Uterus (tissue), 4 donors: Measurements from ENCODE around the gene SNTG2. TPM values are rescaled to one million over a fixed set of nuclear protein-coding genes. Genes with fewer than 3 reads are reported as not detected.
"Not testable (repeated sequence)": the region's sequence is repeated elsewhere in the genome, so short reads cannot be mapped to it uniquely, and the experiment has no call there.

Experiments used
- DNase-seq, 2 donors: peaks; one replicate each; pipeline ENCODE4 v3.0.0-alpha.2; 2019 to 2020
- H3K27ac ChIP-seq, 2 donors: fragments of 200-600 bp; sonication (generic); 1 replicate in 1 of 2; 2 replicates in 1 of 2; pipeline ENCODE4 v1.5.1; 2016 to 2018
- H3K27me3 ChIP-seq, 2 donors: fragments of 200-600 bp; sonication (generic); one replicate each; pipeline ENCODE4 v1.5.1; 2018 to 2019; ENCODE audit warnings: control low read depth in 1 of 2
- H3K36me3 ChIP-seq, 2 donors: fragments of 200-600 bp; sonication (generic); one replicate each; pipeline ENCODE4 v1.5.1; 2019; ENCODE audit warnings: control low read depth in 1 of 2
- H3K4me1 ChIP-seq, 2 donors: fragments of 200-600 bp; sonication (generic); one replicate each; pipeline ENCODE4 v1.5.1; 2018 to 2019; ENCODE audit warnings: control low read depth in 1 of 2
- H3K4me3 ChIP-seq, 2 donors: fragments of 200-600 bp; sonication (generic); 1 replicate in 1 of 2; 2 replicates in 1 of 2; pipeline ENCODE4 v1.5.1; 2018 to 2019; ENCODE audit warnings: mild to moderate bottlenecking in 1 of 2
- H3K9me3 ChIP-seq, 2 donors: fragments of 200-600 bp; sonication (generic); one replicate each; pipeline ENCODE4 v1.5.1; 2019; ENCODE audit warnings: control low read depth in 1 of 2
- CTCF ChIP-seq, 4 experiments: fragments of 200-600 bp in 2 of 4; fragments of 450-650 bp in 2 of 4; sonication (generic) in 2 of 4; IDR thresholded peaks; one replicate each; pipeline ENCODE4 v1.5.1; 2016 to 2019; ENCODE audit warnings: antibody characterized with exemption in 4 of 4, mild to moderate bottlenecking in 2 of 4, moderate library complexity in 1 of 4
- POLR2A ChIP-seq, 2 donors: fragments of 450-650 bp; IDR thresholded peaks; one replicate each; pipeline ENCODE4 v1.6.1; 2016; ENCODE audit warnings: antibody characterized with exemption in 2 of 2, mild to moderate bottlenecking in 1 of 2, moderate library complexity in 1 of 2
- intact Hi-C: fragments of 100-400 bp; cut with DNase I; formaldehyde crosslinking; loops from one replicate; pipeline ENCODE4 v1.15.1; 2023; ENCODE audit warnings: low total_unique reads
- total RNA-seq, 4 donors: library from RNA; depleted of rRNA in 3 of 4; stranded (reverse); fragments of >200 nt in 3 of 4; gene quantifications; one replicate each; pipeline versions ENCODE4 v1.1.0 to v1.2.4, GENCODE V29; 2014 to 2023
- donor health status: DM: yes; HTN: yes; CAD: no.

SNTG2 gene
- total RNA-seq, 4 donors from 2014 or later, result 3.2 to 46.2 (median 31.4) TPM

- Histone ChIP-seq H3K36me3 (no peaks in the 10 kb centered on the region), H3K27me3 (no peaks in the 10 kb centered on the region), H3K27ac (no peak overlapping the region), H3K4me3 (no peak overlapping the region), H3K4me1 (no peaks in the 10 kb centered on the region), H3K9me3 (no peaks in the 10 kb centered on the region)
- no peak for DNase-seq
- intact Hi-C loops, result no loop called here
- no peak for TF ChIP-seq POLR2A (IDR thresholded peaks at IDR 0.05)
- no peak for TF ChIP-seq CTCF (IDR thresholded peaks at IDR 0.05)
Measured at GRCh38 chr2:1381644-1382043, 431.0 kb downstream of the SNTG2 start.

GRCh38 chr2:1387954-1388725 lies 437.5 kb downstream of the SNTG2 start:
- H3K27ac ChIP-seq, DNase-seq, H3K4me1 ChIP-seq, H3K27me3 ChIP-seq, H3K4me3 ChIP-seq, H3K36me3 ChIP-seq, intact Hi-C loops, H3K9me3 ChIP-seq: not testable (repeated sequence)

GRCh38 chr2:1390118-1390517 lies 439.5 kb downstream of the SNTG2 start:
- H3K4me3 ChIP-seq, H3K27me3 ChIP-seq, H3K27ac ChIP-seq, H3K4me1 ChIP-seq, H3K9me3 ChIP-seq, H3K36me3 ChIP-seq, intact Hi-C loops, DNase-seq: not testable (repeated sequence)

- TF ChIP-seq CTCF (IDR thresholded peaks at IDR 0.05) (no peak), POLR2A (IDR thresholded peaks at IDR 0.05) (no peak)
- Histone ChIP-seq H3K4me1 (no peaks in the 10 kb centered on the region), H3K36me3 (no peaks in the 10 kb centered on the region), H3K9me3 (no peaks in the 10 kb centered on the region), H3K27me3 (no peaks in the 10 kb centered on the region), H3K4me3 (no peak overlapping the region), H3K27ac (no peak overlapping the region)
- DNase-seq, result no peak
- intact Hi-C loops, result no loop called here
Measured at GRCh38 chr2:1393321-1393720, 442.7 kb downstream of the SNTG2 start.

GRCh38 chr2:1394709-1395408 lies 444.2 kb downstream of the SNTG2 start:
- intact Hi-C loops, result no loop called here
- TF ChIP-seq POLR2A (IDR thresholded peaks at IDR 0.05) (no peak), CTCF (IDR thresholded peaks at IDR 0.05) (no peak)
- Histone ChIP-seq H3K36me3 (no peaks in the 10 kb centered on the region), H3K27me3 (no peaks in the 10 kb centered on the region), H3K9me3 (no peaks in the 10 kb centered on the region), H3K4me3 (no peak overlapping the region), H3K4me1 (no peaks in the 10 kb centered on the region), H3K27ac (no peak overlapping the region)
- no peak for DNase-seq

GRCh38 chr2:1397350-1397749 lies 446.7 kb downstream of the SNTG2 start:
- TF ChIP-seq CTCF (IDR thresholded peaks at IDR 0.05) (no peak), POLR2A (IDR thresholded peaks at IDR 0.05) (no peak)
- Histone ChIP-seq H3K4me3 (no peak overlapping the region), H3K27me3 (no peaks in the 10 kb centered on the region), H3K9me3 (no peaks in the 10 kb centered on the region), H3K36me3 (no peaks in the 10 kb centered on the region), H3K27ac (no peak overlapping the region), H3K4me1 (no peaks in the 10 kb centered on the region)
- intact Hi-C loops, result no loop called here
- no peak for DNase-seq
